Measurements from ENCODE around the gene FLAD1.

FLAD1 gene

DNA sequence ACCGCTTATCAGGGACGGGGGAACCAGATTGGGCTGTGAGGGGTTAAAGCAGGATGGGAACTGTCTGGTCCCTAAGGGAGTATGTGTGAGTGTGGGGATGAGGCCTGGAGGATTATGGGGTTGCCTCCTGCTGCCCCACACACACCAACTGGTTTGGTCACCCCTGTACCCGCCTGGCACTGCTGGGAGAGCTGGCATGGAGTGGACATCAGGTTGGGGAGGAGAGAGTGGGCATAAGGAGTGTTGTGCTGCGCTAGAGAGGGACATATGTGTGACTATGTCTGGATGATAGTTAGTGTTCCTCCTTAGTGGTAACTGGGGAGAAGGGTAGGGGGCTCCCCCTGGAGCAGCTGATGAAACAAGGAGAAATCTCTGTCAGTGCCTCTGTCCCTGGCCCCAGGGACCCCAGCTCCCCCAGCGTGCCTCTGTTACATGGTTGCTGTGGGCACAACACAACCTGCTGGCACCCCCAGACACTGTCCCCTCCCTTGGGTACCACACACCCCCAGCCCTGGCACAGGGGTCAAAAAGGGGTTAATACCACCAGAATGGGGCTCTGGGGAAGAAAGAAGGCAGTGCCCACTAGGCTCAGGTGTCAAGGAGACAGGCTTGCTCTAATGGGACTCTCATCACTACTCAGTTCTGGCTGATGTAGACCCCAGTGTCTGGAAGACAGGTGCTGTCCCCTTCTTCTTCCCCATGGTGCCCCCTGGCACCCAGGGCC is 21.4 kb downstream of the FLAD1 start:
- DNase-seq (ENCODE audit: low read depth): no peak

- DNase-seq (ENCODE audit: low read depth): no peak
Observed at GRCh38 chr1:155005076-155006011, 22.2 kb downstream of the FLAD1 start.

DNA sequence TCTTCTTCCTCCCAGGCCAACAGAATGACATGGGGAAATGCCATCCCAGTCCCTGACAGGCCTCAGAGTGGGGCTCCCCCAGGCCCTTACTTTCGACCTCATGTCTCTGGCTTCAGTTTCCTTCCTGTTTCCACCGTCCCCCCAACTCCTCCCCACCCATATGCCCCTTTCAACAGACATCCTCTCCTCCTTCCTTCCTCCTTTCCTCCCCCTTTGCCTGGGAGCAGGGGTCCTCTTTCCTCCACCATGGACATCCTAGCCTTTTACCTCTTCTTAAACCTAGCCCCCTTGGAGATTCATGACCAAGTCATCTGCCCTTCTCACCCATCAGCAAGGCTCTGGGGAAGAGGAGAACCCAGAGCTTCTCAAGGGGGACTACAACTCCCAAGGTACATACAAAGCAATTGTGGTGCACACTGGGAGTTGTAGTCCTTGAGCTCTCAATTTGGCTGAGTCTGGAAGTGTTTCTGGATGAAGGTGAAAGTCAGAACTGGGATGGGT is 23.5 kb downstream of the FLAD1 start:
- peak; percentile 63 for DNase-seq (ENCODE audit: low read depth)

DNA sequence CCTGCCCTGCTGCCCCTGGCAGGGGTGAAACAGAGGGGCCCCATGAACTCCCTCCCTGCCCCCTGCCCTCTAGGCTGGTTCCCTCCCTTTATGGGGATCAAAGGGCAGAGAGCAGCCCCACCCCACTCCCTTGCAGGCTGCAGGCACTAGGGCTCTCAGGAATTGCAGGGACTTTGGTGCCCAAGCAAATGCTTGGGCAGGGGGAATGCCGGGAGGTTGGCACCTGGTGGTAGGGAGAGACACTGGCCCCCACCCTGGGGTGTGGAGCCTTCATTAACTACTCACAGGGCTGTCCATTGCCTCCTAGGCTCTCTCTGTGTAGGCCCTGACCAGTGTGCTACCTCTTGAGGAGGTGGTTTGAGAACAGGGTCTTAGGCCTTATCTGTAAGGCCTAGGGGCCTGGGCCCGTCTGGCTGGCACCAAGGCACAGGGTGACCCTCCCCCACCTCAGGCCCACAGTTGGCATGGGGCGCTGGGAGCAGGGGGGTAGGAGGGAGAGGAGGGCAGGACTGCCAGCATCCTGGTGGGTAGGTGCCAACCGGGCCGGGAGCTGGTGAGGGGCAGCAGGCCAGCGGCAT is 24.2 kb downstream of the FLAD1 start:
- no peak for DNase-seq (ENCODE audit: low read depth)

GRCh38 chr1:155008015-155008941 is 25.1 kb downstream of the FLAD1 start:
- DNase-seq (ENCODE audit: low read depth): no peak

DNA sequence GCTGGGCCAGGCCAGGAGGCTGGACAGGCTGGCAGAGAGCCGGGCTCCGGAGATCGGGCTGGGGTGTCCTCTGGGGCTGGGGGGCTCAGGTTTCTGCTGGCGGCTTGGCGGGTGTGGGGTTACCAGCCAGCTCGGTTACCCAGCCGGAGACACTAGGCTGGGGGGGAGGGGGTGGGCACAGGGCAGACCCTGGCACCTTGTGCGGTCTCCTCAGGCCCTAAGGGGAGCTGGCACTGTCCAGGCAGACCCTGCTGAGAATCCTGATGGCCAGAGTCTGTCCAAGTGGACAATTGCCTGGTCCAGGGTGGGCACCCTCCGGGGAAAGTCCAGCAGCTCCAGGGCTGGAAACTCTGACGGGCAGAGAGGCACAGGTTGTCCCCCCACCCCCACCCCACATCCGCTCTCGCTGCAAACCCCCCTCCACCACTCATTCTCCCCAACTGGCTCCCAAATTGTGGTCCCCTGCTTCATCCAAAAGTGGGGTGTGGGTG is 26.1 kb downstream of the FLAD1 start:
- DNase-seq (ENCODE audit: low read depth): no peak

DNA sequence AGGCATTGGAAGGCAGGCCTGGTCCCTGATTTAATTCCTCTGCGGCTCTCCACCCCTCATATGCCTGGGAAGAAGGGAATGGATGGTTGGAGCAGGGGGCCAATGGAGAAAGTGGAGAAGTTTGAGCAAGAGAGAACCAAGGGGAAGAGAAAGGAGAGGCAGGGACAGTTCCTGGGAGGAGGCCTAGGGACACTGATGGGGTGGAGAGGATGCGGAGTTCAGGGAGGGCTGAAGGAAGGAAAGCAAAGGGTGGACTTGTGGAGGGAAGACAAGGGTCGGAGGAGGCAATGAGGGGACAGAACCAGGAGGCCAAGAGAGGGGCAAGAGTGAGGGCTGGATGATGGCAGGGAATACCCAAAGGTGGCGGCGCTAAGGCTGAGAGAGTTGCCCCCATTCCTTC is 26.6 kb downstream of the FLAD1 start:
- no peak for DNase-seq (ENCODE audit: low read depth)

GRCh38 chr1:155010211-155010918 is 27.2 kb downstream of the FLAD1 start:
- no peak for DNase-seq (ENCODE audit: low read depth)

- DNase-seq (ENCODE audit: low read depth): no peak
Observed at GRCh38 chr1:155011004-155011416, 27.9 kb downstream of the FLAD1 start.

GRCh38 chr1:155011437-155012025 is 28.4 kb downstream of the FLAD1 start:
- no peak for DNase-seq (ENCODE audit: low read depth)

DNA sequence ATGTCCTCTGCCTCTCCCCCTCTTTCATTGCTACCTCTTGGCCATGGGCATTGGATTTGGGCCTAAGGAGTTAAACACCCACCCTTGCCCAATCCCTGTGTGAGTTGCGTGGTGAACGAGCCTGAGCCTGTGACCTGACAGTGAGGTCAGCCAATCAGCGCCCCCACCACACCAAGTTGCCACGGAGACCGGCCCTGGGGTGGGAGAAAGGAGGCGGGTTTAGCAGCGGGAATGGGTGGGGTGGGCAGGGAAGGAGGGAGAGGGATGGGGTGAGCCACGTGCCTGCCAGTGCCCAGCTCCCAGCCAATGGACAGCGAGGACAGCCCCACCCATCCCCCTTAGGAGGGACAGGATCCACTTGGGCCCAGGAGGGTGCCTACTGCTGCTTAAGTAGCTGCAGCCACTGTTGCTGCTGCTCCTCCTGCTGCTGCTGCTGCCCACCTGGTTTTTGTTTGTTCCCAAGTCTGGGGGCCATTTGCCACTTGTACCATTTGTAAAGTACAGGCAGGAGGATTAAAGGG is 28.9 kb downstream of the FLAD1 start:
- DNase-seq (ENCODE audit: low read depth): no peak

DNA sequence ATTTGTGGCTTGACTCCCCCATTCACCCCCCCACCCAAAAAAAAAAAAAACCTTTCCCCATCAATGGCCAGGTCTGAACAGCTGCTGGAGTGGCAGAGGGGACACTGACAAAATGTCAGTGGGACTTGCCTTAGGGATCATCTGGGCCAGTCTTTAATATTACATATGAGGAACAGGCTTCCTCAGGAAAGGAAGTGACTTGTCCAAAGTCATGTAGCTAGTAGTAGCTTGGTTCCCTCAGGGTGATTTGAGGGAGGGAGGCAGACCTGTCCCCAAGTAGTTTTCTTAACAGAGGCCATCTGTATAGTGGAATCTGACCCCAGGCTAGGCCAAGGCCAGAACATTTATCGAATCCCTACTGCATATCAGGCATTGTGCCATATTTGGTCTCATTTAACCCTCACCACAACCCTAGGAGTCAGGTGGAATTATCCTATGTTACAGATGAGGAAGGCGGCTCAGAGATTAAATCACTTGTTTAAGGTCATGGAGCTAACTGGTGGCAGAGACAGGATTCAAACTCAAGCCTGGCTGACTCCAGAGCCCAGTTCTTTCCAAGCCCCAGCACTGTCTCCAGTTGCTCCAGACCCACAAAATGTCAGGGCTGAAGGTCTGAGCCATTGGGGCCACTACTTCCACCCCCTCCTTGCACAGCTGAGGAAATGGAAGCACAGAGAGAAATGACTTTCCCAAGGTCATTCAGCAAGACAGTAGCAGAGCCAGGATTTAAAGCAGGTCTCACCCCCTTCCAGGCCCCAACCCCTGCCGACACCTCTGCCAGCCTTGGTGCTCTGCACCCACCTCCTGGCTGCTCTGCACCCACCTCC is 29.8 kb downstream of the FLAD1 start:
- no peak for DNase-seq (ENCODE audit: low read depth)

DNA sequence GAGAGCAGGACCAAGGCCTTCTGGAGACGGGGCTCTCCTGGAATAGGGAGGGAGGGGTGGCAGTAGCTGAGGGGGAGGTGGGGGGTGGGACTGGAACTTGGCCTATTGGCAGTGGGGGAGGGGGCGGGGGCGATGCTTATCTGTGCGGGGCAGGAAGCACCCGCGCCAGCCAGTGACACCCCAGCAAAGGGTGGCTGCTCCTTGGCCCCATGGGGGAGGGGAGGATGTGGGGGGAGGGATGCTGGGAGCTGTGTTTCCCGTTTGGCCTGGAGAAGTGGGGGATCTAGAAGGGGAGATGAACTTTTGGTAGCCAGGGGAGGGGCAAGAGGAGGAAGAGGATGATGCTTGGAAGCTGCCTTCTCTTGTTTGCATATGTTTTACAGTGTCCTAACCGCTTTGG is 30.5 kb downstream of the FLAD1 start:
- no peak for DNase-seq (ENCODE audit: low read depth)

DNA sequence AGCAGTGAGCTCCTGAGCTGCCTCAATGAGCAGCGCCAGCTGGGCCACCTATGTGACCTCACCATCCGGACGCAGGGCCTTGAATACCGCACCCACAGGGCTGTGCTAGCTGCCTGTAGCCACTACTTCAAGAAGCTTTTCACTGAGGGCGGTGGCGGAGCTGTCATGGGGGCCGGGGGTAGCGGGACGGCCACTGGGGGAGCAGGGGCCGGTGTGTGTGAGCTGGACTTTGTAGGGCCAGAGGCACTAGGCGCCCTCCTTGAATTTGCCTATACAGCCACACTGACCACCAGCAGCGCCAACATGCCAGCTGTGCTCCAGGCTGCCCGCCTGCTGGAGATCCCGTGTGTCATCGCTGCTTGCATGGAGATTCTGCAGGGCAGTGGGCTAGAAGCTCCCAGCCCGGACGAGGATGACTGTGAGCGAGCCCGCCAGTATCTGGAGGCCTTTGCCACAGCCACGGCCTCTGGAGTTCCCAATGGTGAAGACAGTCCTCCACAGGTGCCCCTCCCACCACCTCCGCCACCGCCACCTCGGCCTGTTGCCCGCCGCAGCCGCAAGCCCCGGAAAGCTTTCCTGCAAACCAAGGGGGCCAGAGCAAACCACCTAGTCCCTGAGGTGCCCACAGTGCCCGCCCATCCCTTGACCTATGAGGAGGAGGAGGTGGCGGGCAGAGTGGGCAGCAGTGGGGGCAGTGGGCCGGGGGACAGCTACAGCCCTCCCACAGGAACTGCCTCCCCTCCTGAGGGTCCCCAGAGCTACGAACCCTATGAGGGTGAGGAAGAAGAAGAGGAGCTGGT is 31.8 kb downstream of the FLAD1 start:
- DNase-seq (ENCODE audit: low read depth): no peak

GRCh38 chr1:155015527-155016230 is 32.5 kb downstream of the FLAD1 start:
- DNase-seq (ENCODE audit: low read depth): no peak

DNA sequence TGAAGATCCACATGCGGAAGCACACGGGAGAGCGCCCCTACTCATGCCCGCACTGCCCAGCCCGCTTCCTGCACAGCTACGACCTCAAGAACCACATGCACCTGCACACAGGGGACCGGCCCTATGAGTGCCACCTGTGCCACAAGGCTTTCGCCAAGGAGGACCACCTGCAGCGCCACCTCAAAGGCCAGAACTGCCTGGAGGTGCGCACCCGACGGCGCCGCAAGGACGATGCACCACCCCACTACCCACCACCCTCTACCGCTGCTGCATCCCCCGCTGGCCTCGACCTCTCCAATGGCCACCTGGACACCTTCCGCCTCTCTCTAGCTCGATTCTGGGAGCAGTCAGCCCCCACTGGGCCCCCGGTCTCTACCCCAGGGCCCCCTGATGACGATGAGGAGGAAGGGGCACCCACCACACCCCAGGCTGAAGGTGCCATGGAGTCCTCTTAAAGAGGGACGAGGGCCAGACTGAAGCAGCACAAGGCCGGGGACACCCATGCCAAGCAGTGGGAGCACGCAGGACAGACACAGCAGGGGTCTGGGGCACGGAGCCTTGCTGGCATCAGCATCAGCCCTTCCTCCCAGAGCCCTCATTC is 33.2 kb downstream of the FLAD1 start:
- no peak for DNase-seq (ENCODE audit: low read depth)

Data from ELR (cell line).